ENCODE measurements around the gene B3GALT6.

Gene B3GALT6

DNA sequence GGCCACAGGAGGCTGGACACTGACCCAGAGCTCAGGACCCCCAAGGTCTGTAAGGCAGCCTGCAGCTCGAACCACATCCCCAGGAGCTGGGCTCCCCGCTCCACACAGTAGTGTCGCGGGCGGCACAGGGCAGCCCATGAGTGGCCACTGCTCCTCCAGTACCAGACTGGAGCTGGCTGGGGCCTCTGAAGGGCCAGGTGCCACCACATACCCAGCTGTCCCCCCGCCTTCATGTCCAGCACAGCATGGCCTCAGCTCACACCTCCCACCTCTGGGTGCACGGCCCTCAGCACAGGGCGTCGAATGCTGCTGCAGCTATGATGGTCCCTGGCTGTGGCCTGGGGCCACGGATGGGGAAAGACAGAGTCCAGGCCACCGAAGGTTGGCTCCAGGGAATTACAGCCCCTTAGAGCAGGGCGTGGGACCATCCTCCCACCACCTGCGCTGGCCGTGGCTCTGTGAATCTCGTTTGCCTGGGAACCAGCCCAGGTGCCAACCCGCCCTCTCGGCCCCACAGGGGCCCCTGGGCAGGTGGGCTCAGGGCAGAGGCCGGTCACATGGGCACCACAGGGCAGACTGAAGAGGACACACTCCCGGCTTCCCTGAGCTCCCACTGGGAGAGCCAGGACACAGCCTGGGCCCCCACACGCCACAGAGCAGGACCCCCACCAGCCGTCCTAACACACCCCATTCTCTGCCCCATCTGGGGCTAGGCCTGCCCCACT is 16.0 kb upstream of the B3GALT6 start:
- DNase-seq (ENCODE audit: low spot score) = no peak

DNA sequence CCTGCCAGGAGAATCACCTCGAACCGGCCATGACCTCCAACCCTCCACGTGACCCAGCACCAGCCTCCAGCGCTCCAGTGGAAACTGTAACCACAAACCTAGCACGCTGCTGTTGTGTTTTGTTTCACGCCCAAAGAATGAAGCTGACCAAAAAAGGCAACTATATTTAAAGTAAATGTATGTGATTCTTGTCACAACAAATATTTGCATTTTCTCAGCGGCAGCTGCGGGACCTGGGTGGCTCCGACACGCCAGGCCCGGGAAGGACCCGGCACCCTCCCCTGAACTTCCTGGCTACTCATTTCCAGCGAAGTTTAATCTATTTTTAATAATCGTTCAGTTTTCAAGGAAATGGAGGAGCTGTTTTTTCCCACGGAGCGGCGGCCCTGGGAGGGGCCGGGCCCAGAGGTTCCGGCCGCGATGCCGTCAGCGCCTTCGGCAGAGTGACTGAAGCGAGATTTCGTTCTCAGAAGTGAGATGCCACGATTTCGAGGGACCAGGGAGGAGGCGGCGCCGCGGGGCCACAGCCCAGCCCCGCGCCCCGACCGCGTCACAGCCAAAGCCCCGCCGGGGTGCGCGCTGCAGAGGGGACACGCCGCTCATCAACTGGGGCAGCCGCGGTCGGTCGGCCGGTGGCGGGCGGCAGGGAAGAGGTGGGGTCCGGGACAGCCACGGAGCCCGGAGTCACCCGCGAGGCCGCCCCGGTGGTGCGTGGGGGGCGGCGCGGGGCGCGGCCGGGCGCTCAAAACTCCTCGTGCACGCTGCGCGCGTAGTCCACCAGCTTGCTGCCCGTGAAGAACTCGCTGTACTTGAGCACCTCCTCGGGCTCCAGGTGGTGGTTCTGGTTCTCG is 15.0 kb upstream of the B3GALT6 start:
- DNase-seq (ENCODE audit: low spot score) = no peak

GRCh38 chr1:1217621-1218523 is 14.2 kb upstream of the B3GALT6 start:
- no peak for DNase-seq (ENCODE audit: low spot score)

DNA sequence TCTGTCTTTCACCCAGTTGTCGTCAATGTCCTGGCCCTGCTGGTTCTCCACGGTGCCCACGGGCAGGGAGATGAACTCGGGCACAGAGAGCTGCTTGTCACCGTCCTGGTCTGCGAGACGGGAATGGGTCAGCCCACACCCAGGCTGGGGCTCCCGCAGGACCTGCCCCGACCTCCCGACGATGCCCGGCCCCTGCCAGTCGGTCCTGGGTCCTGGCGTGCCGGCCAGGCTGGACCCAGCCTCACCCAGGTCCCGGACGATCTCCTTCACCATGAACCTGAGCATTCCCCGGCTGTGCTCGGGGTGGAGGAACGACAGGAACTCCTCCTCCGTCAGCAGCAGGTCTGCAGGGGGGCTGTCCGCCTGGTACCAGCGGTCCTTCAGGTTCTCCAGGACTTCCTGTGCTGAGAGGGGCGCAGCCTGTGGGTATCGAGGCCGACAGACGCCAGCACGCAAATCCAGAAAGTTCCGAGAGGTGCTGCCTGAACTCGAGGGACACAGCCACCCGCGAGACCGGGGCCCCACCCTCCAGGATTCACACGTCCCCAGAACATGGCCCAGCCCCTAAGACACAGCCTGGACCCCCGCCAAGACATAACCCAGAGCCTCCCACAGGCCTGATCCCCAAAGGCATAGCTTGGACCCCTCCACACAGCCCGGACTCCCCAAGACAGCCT is 13.4 kb upstream of the B3GALT6 start:
- DNase-seq (ENCODE audit: low spot score) = no peak

GRCh38 chr1:1219341-1219740 is 12.7 kb upstream of the B3GALT6 start:
- no peak for DNase-seq (ENCODE audit: low spot score)

DNA sequence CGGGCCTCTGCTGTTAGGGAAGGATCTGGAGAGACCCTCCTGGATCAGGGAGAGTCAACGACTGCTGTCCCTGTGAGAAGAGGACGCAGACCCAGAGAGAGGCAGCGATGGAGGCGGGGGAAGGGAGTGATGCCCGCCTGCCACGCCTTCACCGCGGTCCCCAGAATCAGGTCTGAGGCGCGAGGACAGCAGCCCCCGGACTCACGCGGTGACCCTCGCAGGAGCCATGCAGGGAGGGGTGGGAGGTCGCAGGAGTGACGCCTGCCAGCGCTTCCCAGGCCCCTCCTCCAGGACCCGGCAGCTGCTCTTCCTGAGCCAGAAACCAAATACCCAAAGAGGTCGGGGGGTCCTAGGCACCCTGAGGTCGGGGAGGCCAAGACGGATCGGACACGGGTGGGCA is 11.8 kb upstream of the B3GALT6 start:
- no peak for DNase-seq (ENCODE audit: low spot score)

DNA sequence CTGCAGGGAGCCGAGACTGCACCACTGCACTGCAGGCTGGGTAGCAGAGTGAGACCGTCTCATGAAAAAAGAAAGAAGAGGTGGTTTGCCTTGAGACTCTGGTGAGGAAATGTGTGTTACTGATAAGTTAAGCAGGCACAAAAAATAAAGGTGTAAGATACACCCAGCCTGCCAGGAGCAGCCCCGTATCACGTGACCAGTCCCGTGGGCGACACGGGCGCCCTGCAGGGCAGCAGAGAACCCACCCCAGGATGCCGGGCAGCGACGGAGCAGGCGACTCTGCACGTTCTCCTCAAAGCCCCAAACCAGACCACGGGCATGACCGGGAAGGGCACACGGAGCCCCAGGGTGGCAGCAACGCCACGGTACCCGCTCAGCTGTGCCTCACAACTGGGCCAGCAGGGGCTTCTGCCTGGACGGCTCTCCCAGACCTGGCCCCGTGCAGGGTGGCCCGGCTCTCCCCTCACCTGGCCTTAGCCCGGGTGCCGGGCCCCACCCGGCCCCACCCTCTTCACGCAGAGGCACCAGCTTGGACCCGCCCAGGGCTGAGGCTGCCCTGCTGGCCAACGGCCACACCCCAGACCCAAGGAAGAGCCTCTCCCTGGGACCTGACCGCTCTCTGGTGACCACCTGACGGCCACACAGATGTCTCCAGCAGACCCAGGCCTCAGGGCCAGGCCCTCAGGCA is 10.0 kb upstream of the B3GALT6 start:
- no peak for DNase-seq (ENCODE audit: low spot score)

DNA sequence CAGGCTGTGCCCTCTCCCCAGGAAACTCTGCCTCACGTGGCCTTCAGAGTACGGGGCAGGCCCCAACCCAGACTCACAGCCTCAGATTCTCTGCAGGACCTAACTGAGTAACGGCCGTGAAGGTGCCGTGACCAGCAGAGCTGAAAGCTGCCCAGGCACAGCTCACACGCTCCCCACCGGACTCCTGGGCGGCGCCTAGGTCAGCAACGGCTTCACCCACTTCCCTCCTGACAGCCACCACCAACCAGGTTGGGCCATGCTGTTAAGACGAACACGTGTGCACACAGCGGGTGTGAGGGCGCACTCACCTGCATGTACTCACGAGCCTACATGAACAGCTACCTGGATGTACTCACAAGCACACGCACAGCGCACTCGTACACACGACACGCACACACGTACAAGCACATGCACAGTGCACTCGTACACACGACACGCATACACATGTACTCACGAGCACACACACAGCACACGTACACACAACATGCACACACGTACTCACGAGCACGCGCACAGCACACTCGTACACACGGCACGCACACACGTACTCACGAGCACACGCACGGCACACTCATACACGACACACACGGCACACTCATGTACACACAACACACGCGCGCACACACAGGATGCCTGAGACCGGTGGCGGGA is 9.3 kb upstream of the B3GALT6 start:
- DNase-seq (ENCODE audit: low spot score) = no peak

GRCh38 chr1:1223321-1223720 is 8.7 kb upstream of the B3GALT6 start:
- no peak for DNase-seq (ENCODE audit: low spot score)

GRCh38 chr1:1223891-1224290 is 8.1 kb upstream of the B3GALT6 start:
- no peak for DNase-seq (ENCODE audit: low spot score)

GRCh38 chr1:1225238-1225845 is 6.7 kb upstream of the B3GALT6 start:
- DNase-seq (ENCODE audit: low spot score) = no peak

- DNase-seq (ENCODE audit: low spot score) = no peak
Measured at GRCh38 chr1:1225913-1226312, 6.1 kb upstream of the B3GALT6 start.

GRCh38 chr1:1226566-1227362 is 5.3 kb upstream of the B3GALT6 start:
- DNase-seq (ENCODE audit: low spot score) = no peak

- no peak for DNase-seq (ENCODE audit: low spot score)
Measured at GRCh38 chr1:1227386-1227785, 4.7 kb upstream of the B3GALT6 start.

GRCh38 chr1:1228187-1228586 is 3.9 kb upstream of the B3GALT6 start:
- no peak for DNase-seq (ENCODE audit: low spot score)

GRCh38 chr1:1228596-1229321 is 3.3 kb upstream of the B3GALT6 start:
- no peak for DNase-seq (ENCODE audit: low spot score)

GRCh38 chr1:1229770-1230169 is 2.3 kb upstream of the B3GALT6 start:
- no peak for DNase-seq (ENCODE audit: low spot score)

GRCh38 chr1:1230656-1231399 is 1.2 kb upstream of the B3GALT6 start:
- no peak for DNase-seq (ENCODE audit: low spot score)
